Activated T-cell treated with anti-CD3 and anti-CD28 coated beads, Interleukin-2, amount 50 U/mL, for 72 hours (primary cell): ENCODE data around the gene STYXL1. TPM values are rescaled to one million over a fixed set of nuclear protein-coding genes. Genes with fewer than 3 reads are reported as not detected.

Experiments
- ATAC-seq, 2 donors: fragments of 150-1000 bp; cut with Tn5 transposase; replicated peaks in 1 of 2; 2 replicates each; pipeline ENCODE4 v1.10.0; 2021; ENCODE audit warnings: moderate library complexity in 2 of 2, mild to moderate bottlenecking in 1 of 2
- DNase-seq, 2 donors: peaks; one replicate each; pipeline ENCODE4 v3.0.0; 2021 to 2022; ENCODE audit warnings: mixed read lengths in 1 of 2
- H3K27ac Mint-ChIP-seq: one replicate; pipeline ENCODE4 v1.8.0; 2022; ENCODE audit warnings: mild to moderate bottlenecking, moderate library complexity, mixed read lengths
- H3K27me3 Mint-ChIP-seq: one replicate; pipeline ENCODE4 v1.8.0; 2022; ENCODE audit warnings: low read depth, mixed read lengths
- H3K36me3 Mint-ChIP-seq, 2 donors: one replicate each; pipeline ENCODE4 v1.8.0; 2022; ENCODE audit warnings: mixed read lengths in 2 of 2, mild to moderate bottlenecking in 1 of 2; ENCODE audit not compliant: insufficient read depth in 2 of 2
- H3K4me1 Mint-ChIP-seq: one replicate; pipeline ENCODE4 v1.8.0; 2022; ENCODE audit warnings: low read depth, mixed read lengths
- H3K4me3 Mint-ChIP-seq, 2 donors: one replicate each; pipeline ENCODE4 v1.8.0; 2022; ENCODE audit warnings: mild to moderate bottlenecking in 2 of 2, mixed read lengths in 2 of 2, moderate library complexity in 2 of 2
- H3K9me3 Mint-ChIP-seq, 2 donors: one replicate each; pipeline ENCODE4 v1.8.0; 2022; ENCODE audit warnings: mixed read lengths in 2 of 2
- total RNA-seq, 2 donors: library from RNA; stranded (reverse); gene quantifications; one replicate each; pipeline ENCODE4 v1.2.3, GENCODE V29; 2022

STYXL1 gene
- total RNA-seq, 2 donors from 2014 or later, result 52.0 to 54.6 TPM

DNA sequence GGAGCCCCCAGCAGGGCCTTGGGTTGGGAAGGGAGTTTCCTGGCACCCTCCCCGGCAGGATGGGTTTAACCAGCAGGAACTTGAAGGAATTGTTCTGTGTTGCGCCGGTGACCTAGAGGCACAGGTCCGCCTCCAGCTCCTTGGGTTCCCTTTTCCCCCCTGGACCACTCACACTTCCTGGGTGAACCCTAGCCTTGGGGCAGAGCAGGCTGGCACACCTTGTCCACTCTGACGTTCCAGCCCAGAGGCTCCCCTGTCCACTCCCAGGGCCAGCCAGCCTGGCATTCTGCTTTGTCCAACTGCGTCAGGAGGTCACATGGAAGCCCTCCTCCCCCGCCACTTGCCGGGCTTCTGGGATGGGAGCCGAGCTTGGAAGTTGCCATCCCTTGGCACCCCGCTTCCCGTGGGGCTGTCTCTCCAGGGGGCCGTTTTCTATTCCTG is 79.2 kb downstream of the STYXL1 start:
- Mint-ChIP-seq H3K36me3 (peaks cover 0 to 2% of the 10 kb centered on the region in 2 donors), H3K4me3 (no peak overlapping the region), H3K9me3 (no peaks in the 10 kb centered on the region), H3K4me1 (peaks cover 5% of the 10 kb centered on the region), H3K27ac (no peak overlapping the region), H3K27me3 (no peaks in the 10 kb centered on the region)
- ATAC-seq, result no peak
- DNase-seq, result no peak

DNA sequence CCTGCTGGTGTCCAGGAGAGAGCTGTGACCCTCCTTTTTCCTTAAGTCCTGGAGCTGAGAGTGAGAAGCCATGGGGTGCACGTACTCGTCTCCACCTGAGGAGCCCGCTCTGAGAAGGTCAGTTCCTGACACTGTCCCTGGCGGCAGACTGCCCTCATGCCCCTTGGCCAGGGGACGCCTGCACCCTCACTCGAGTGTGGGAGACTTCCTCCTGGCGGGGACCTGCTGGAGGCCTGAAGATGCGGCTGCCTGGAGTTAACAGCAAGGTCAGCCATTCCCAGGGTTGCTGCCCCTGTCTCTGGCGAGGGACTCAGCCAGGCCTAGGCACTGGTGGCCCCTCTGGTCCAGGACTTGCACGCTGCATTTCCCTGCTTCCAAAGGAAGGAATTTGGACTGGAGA is 79.8 kb downstream of the STYXL1 start:
- peaks cover 0 to 2% of the 10 kb centered on the region in 2 donors for H3K36me3 Mint-ChIP-seq

GRCh38 chr7:75967487-75967997 is 80.3 kb downstream of the STYXL1 start:
- peaks cover 0 to 2% of the 10 kb centered on the region in 2 donors for H3K36me3 Mint-ChIP-seq
- H3K9me3 Mint-ChIP-seq, result no peaks in the 10 kb centered on the region
- H3K4me3 Mint-ChIP-seq, result no peak overlapping the region
- no peak for ATAC-seq
- DNase-seq, result no peak
- H3K4me1 Mint-ChIP-seq, result peaks cover 5% of the 10 kb centered on the region
- H3K27ac Mint-ChIP-seq, result no peak overlapping the region
- H3K27me3 Mint-ChIP-seq, result no peaks in the 10 kb centered on the region

More for the DNA sequence above, 79.8 kb downstream of the STYXL1 start:
- Mint-ChIP-seq H3K9me3 (no peaks in the 10 kb centered on the region), H3K4me1 (peaks cover 5% of the 10 kb centered on the region), H3K27me3 (no peaks in the 10 kb centered on the region), H3K4me3 (no peak overlapping the region), H3K27ac (no peak overlapping the region)
- DNase-seq (no peak), ATAC-seq (no peak)

DNA sequence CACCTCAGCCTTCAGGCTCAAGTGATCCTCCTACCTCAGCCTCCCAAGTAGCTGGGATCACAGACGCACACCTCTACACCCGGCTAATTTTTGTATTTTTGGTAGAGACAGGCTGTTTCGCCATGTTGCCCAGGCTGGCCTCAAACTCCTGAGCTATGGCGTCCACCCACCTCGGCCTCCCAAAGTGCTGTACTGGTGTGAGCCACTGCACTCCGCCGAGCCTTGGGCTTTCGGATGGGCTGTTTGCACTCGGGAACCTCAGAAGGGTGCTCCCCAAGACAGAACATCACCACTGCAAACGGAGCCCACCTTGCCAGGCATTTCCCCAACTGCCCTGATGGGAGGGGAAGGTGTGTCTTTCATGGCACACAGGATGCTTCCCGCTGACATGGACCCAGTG is 80.7 kb downstream of the STYXL1 start:
- no peak for DNase-seq
- Mint-ChIP-seq H3K27ac (no peak overlapping the region), H3K27me3 (no peaks in the 10 kb centered on the region)

DNA sequence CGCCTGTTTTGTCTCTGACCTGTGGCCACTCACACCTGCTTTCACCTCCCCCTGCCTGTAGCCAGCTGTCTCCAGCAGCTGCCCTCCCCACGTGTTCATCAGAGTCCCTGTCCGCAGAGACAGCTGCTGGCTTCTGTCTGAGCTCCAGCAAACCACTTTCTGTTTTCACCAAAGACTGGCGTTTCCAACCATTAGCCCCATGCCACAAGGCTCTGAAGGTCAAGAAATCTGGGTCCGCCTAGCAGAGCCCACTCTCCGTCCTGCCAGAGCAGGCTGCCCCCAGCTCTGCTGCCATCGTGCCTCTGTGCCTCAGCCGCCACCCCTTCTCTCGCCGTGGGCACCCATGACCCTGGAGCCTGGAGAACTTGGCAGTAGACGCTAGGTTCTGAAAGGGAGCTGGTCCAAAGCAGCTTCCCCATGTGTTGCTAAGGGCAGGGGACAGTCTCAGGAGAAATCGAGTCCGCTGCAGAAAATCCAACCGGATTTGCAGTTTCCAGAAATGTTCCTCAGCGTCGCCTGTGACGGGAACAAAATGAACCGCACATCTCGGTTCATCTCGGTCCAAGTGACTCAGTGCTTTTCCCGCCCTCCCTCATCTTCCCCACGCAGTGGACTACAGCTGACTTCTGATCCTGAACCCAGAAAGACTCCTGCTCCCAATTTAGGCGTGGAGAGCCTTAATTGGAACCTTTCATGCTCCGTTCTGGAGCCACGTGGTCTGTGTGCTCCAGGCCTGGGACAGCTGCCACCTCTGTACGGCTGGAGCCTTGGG is 81.4 kb downstream of the STYXL1 start:
- no peak for ATAC-seq
- peaks cover 0 to 2% of the 10 kb centered on the region in 2 donors for H3K36me3 Mint-ChIP-seq
- H3K27me3 Mint-ChIP-seq, result no peaks in the 10 kb centered on the region
- no peak overlapping the region for H3K4me3 Mint-ChIP-seq
- no peaks in the 10 kb centered on the region for H3K4me1 Mint-ChIP-seq
- H3K9me3 Mint-ChIP-seq, result no peaks in the 10 kb centered on the region
- no peak overlapping the region for H3K27ac Mint-ChIP-seq
- no peak for DNase-seq

More for the DNA sequence above, 80.7 kb downstream of the STYXL1 start:
- Mint-ChIP-seq H3K4me3 (no peak overlapping the region), H3K36me3 (peaks cover 0 to 2% of the 10 kb centered on the region in 2 donors), H3K9me3 (no peaks in the 10 kb centered on the region), H3K4me1 (peaks cover 2% of the 10 kb centered on the region)
- ATAC-seq, result no peak

DNA sequence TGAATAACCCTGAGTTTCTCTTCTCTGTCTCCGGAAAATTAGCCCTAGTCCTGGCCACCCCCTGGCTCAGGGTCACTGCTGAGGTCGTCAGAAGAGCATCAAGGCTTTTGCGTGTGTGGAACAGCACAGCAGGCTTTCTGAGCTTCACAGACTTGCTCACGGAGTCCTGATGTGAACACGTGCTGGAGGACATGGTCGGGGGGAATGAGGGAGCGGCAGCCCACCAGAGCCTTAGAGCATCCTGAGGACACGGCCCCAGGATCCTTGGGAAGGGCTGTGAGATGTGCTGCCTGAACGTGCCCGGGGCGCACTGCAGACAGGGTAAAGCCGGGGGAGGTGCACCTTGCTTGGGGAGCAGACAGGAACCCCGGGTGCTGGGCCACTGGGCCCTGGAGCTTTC is 82.2 kb downstream of the STYXL1 start:
- H3K36me3 Mint-ChIP-seq, result peaks cover 0 to 2% of the 10 kb centered on the region in 2 donors
- ATAC-seq (no peak), DNase-seq (no peak)
- no peak overlapping the region for H3K4me3 Mint-ChIP-seq
- H3K27me3 Mint-ChIP-seq, result no peaks in the 10 kb centered on the region
- H3K27ac Mint-ChIP-seq, result no peak overlapping the region
- H3K4me1 Mint-ChIP-seq, result no peaks in the 10 kb centered on the region
- no peaks in the 10 kb centered on the region for H3K9me3 Mint-ChIP-seq

- ATAC-seq (no peak), DNase-seq (no peak)
- Mint-ChIP-seq H3K27ac (no peak overlapping the region), H3K9me3 (no peaks in the 10 kb centered on the region), H3K36me3 (peaks cover 0 to 2% of the 10 kb centered on the region in 2 donors), H3K4me1 (no peaks in the 10 kb centered on the region), H3K4me3 (no peak overlapping the region), H3K27me3 (no peaks in the 10 kb centered on the region)
Measured at GRCh38 chr7:75963381-75963995, 84.3 kb downstream of the STYXL1 start.

DNA sequence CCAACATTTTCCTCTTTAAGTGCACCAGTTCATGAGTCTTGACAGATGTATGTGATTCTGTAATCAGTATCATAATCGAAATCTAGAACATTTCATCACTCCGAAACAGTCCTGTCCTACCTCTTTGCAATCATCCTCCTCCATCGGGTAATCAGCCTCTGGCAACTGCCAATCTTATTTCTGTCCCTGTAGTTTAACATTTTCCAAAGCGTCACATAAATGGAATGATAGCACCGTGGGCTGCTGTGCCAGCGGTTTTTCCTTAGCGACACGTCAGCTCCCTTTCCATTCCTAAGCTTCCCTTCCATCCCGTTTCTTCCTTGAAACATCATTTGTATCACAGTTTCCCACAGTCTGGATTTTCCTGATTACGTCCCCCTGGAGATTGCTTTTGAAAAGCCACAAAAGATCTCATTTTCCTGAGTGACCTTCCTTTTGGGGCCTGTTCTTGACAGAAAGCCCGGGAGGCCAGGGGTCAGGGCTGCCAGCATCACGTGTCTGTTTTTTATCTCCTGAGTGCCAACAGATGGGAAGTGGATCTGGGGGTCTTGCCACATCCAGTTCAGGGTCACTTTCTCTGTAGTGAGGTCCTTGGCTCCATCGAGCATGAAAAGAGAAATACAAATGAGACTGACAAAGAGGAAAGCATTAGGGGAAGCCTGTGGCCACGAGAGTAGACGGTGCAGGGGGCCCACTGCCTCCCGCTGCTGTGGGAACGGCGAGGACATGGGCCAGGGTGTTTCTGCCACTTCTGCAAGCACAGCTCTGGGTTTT is 85.0 kb downstream of the STYXL1 start:
- H3K4me3 Mint-ChIP-seq, result no peak overlapping the region
- ATAC-seq, result no peak
- no peaks in the 10 kb centered on the region for H3K9me3 Mint-ChIP-seq
- no peaks in the 10 kb centered on the region for H3K27me3 Mint-ChIP-seq
- no peak for DNase-seq
- no peak overlapping the region for H3K27ac Mint-ChIP-seq
- no peaks in the 10 kb centered on the region for H3K4me1 Mint-ChIP-seq
- peaks cover 0 to 2% of the 10 kb centered on the region in 2 donors for H3K36me3 Mint-ChIP-seq

- Mint-ChIP-seq H3K27me3 (no peaks in the 10 kb centered on the region), H3K4me3 (no peak overlapping the region), H3K36me3 (peaks cover 0 to 2% of the 10 kb centered on the region in 2 donors), H3K4me1 (no peaks in the 10 kb centered on the region), H3K9me3 (no peaks in the 10 kb centered on the region), H3K27ac (no peak overlapping the region)
- no peak for ATAC-seq
- DNase-seq, result no peak
Measured at GRCh38 chr7:75961218-75961617, 86.6 kb downstream of the STYXL1 start.

- ATAC-seq (no peak), DNase-seq (no peak)
- Mint-ChIP-seq H3K9me3 (no peaks in the 10 kb centered on the region), H3K27me3 (no peaks in the 10 kb centered on the region), H3K27ac (no peak overlapping the region), H3K36me3 (peaks cover 0 to 1% of the 10 kb centered on the region in 2 donors), H3K4me1 (no peaks in the 10 kb centered on the region), H3K4me3 (no peak overlapping the region)
Measured at GRCh38 chr7:75960372-75960771, 87.4 kb downstream of the STYXL1 start.

- no peak for DNase-seq
- ATAC-seq, result no peak
- Mint-ChIP-seq H3K36me3 (peaks cover 0 to 1% of the 10 kb centered on the region in 2 donors), H3K9me3 (no peaks in the 10 kb centered on the region), H3K27me3 (no peaks in the 10 kb centered on the region), H3K27ac (no peak overlapping the region), H3K4me1 (no peaks in the 10 kb centered on the region), H3K4me3 (no peak overlapping the region)
Measured at GRCh38 chr7:75958802-75959543, 88.8 kb downstream of the STYXL1 start.

- Mint-ChIP-seq H3K27ac (no peak overlapping the region), H3K4me1 (no peaks in the 10 kb centered on the region), H3K36me3 (peaks cover 0 to 1% of the 10 kb centered on the region in 2 donors), H3K27me3 (no peaks in the 10 kb centered on the region), H3K9me3 (no peaks in the 10 kb centered on the region), H3K4me3 (no peak overlapping the region)
- DNase-seq (no peak), ATAC-seq (no peak)
Measured at GRCh38 chr7:75957021-75957736, 90.6 kb downstream of the STYXL1 start.
